ENCODE measurements around the gene TOP1.

Gene TOP1

GRCh38 chr20:41038149-41038877 is 9.7 kb downstream of the TOP1 start:
- DNase-seq: no peak

GRCh38 chr20:41038878-41039404 is 10.3 kb downstream of the TOP1 start:
- no peak for DNase-seq

GRCh38 chr20:41040855-41041254 is 12.2 kb downstream of the TOP1 start:
- no peak for DNase-seq

- no peak for DNase-seq
These were observed 13.1 kb downstream of the TOP1 start for GRCh38 chr20:41041693-41042092.

GRCh38 chr20:41044409-41045062 is 15.9 kb downstream of the TOP1 start:
- DNase-seq: no peak

GRCh38 chr20:41045671-41046070 is 17.0 kb downstream of the TOP1 start:
- DNase-seq: no peak

GRCh38 chr20:41046716-41047115 is 18.1 kb downstream of the TOP1 start:
- no peak for DNase-seq

- DNase-seq: no peak
These were observed 18.8 kb downstream of the TOP1 start for GRCh38 chr20:41047279-41047974.

- no peak for DNase-seq
These were observed 19.3 kb downstream of the TOP1 start for GRCh38 chr20:41047975-41048305.

GRCh38 chr20:41048461-41049301 is 20.1 kb downstream of the TOP1 start:
- no peak for DNase-seq

- DNase-seq: no peak
These were observed 20.8 kb downstream of the TOP1 start for GRCh38 chr20:41049451-41049850.

GRCh38 chr20:41050361-41051008 is 21.9 kb downstream of the TOP1 start:
- no peak for DNase-seq

GRCh38 chr20:41051009-41051825 is 22.6 kb downstream of the TOP1 start:
- DNase-seq: no peak

- DNase-seq: no peak
These were observed 24.3 kb downstream of the TOP1 start for GRCh38 chr20:41052742-41053419.

GRCh38 chr20:41054070-41054846 is 25.6 kb downstream of the TOP1 start:
- DNase-seq: no peak

GRCh38 chr20:41054847-41055230 is 26.2 kb downstream of the TOP1 start:
- DNase-seq: no peak

GRCh38 chr20:41055679-41056078 is 27.1 kb downstream of the TOP1 start:
- no peak for DNase-seq

GRCh38 chr20:41057999-41058673 is 29.5 kb downstream of the TOP1 start:
- no peak for DNase-seq

Data from activated gamma-delta T cell (primary cell).